ENCODE data around the gene CEBPB. TPM values are rescaled to one million over a fixed set of nuclear protein-coding genes. Genes with fewer than 3 reads are reported as not detected.

The CEBPB gene
- total and polyA plus RNA-seq, 4 donors: 19.7 to 61.8 (median 29.2) TPM

DNA sequence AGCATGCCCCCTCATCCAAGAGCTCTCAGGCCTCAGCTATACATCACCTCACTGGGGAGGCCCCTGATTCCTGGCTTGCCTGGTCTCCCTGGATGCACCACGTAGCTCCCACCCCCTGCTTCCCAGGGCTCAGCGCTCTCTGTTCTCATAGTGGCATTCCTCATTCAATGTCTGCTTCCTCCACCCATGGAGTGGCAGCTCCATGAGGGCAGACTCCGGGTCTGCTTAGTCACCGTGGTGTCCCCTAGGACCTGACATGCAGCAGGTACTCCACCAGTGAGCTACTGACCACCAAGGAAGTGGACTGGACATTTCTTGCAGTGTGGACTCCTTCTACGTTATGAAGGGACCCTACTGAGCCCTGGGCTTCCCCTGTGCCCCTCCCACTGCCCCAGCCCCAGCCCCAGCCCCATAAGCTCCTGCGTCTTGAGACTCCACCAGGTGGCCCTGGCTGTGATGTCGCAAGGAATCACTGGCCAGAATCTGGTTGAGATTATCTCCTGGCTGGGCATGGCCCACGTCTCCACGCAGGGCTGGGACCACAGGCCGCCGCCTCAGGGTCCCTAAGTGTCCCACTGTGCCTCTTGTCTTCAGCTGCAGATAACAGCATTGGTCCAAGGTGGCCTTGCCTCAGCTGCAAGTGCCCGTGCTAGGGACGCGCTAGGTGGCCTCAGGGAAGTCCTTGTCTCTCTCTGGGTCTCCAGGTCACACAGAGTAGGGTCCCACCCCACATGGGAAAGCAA is 26.7 kb downstream of the CEBPB start:
- no peak overlapping the region for H3K9ac ChIP-seq (ENCODE audit: low read depth in 1 of 2, low read length in 2 of 2)
- no peak overlapping the region for H3K27ac ChIP-seq (ENCODE audit: low read depth in 1 of 2, low read length in 2 of 2)
- no peaks in the 10 kb centered on the region for H3K9me3 ChIP-seq (ENCODE audit: control insufficient read depth in 4 of 4, low read length in 3 of 4)
- H3K4me3 ChIP-seq (ENCODE audit: low read depth in 1 of 3, low read length in 3 of 3): no peak overlapping the region
- WGBS: 95% methylated on average over 14 of the region's 14 CpGs
- H3K27me3 ChIP-seq (ENCODE audit: control insufficient read depth in 4 of 4, insufficient read depth in 4 of 4, low read length in 3 of 4): no peaks in the 10 kb centered on the region
- peaks cover 0 to 5% (median 5%) of the 10 kb centered on the region in 4 donors for H3K4me1 ChIP-seq (ENCODE audit: control insufficient read depth in 4 of 4, insufficient read depth in 4 of 4, low read length in 3 of 4)
- no peaks in the 10 kb centered on the region for H3K36me3 ChIP-seq (ENCODE audit: control insufficient read depth in 4 of 4, insufficient read depth in 3 of 4, low read depth in 1 of 4, low read length in 3 of 4)
- no peak for TF ChIP-seq EGR1 (IDR thresholded peaks at IDR 0.05; ENCODE audit: low read depth in 2 of 2)
- TF ChIP-seq, protein P1, sequence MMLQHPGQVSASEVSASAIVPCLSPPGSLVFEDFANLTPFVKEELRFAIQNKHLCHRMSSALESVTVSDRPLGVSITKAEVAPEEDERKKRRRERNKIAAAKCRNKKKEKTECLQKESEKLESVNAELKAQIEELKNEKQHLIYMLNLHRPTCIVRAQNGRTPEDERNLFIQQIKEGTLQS (IDR thresholded peaks at IDR 0.05): no peak
- no peak for TF ChIP-seq FOXA2 (IDR thresholded peaks at IDR 0.05)
- TF ChIP-seq SP1 (IDR thresholded peaks at IDR 0.05): no peak
- TF ChIP-seq NR2F2 (IDR thresholded peaks at IDR 0.05): no peak
- TF ChIP-seq JUND (IDR thresholded peaks at IDR 0.05): no peak
- no peak for TF ChIP-seq TAF1 (conservative IDR thresholded peaks at IDR 0.05)
- TF ChIP-seq GABPA (IDR thresholded peaks at IDR 0.05 in 1 of 2, conservative IDR thresholded peaks at IDR 0.05 in 1 of 2): no peak
- no peak for TF ChIP-seq HNF4A (conservative IDR thresholded peaks at IDR 0.05)
- TF ChIP-seq, protein P2, sequence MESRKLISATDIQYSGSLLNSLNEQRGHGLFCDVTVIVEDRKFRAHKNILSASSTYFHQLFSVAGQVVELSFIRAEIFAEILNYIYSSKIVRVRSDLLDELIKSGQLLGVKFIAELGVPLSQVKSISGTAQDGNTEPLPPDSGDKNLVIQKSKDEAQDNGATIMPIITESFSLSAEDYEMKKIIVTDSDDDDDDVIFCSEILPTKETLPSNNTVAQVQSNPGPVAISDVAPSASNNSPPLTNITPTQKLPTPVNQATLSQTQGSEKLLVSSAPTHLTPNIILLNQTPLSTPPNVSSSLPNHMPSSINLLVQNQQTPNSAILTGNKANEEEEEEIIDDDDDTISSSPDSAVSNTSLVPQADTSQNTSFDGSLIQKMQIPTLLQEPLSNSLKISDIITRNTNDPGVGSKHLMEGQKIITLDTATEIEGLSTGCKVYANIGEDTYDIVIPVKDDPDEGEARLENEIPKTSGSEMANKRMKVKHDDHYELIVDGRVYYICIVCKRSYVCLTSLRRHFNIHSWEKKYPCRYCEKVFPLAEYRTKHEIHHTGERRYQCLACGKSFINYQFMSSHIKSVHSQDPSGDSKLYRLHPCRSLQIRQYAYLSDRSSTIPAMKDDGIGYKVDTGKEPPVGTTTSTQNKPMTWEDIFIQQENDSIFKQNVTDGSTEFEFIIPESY (IDR thresholded peaks at IDR 0.05): no peak
- no peak for TF ChIP-seq HNF4G (IDR thresholded peaks at IDR 0.05)
- TF ChIP-seq, protein P3, sequence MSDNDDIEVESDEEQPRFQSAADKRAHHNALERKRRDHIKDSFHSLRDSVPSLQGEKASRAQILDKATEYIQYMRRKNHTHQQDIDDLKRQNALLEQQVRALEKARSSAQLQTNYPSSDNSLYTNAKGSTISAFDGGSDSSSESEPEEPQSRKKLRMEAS (IDR thresholded peaks at IDR 0.05): no peak
- no peak for TF ChIP-seq RXRA (IDR thresholded peaks at IDR 0.05)
- TF ChIP-seq YY1 (IDR thresholded peaks at IDR 0.05): no peak
- no peak for TF ChIP-seq FOXA1 (IDR thresholded peaks at IDR 0.05)
- TF ChIP-seq, protein P4, sequence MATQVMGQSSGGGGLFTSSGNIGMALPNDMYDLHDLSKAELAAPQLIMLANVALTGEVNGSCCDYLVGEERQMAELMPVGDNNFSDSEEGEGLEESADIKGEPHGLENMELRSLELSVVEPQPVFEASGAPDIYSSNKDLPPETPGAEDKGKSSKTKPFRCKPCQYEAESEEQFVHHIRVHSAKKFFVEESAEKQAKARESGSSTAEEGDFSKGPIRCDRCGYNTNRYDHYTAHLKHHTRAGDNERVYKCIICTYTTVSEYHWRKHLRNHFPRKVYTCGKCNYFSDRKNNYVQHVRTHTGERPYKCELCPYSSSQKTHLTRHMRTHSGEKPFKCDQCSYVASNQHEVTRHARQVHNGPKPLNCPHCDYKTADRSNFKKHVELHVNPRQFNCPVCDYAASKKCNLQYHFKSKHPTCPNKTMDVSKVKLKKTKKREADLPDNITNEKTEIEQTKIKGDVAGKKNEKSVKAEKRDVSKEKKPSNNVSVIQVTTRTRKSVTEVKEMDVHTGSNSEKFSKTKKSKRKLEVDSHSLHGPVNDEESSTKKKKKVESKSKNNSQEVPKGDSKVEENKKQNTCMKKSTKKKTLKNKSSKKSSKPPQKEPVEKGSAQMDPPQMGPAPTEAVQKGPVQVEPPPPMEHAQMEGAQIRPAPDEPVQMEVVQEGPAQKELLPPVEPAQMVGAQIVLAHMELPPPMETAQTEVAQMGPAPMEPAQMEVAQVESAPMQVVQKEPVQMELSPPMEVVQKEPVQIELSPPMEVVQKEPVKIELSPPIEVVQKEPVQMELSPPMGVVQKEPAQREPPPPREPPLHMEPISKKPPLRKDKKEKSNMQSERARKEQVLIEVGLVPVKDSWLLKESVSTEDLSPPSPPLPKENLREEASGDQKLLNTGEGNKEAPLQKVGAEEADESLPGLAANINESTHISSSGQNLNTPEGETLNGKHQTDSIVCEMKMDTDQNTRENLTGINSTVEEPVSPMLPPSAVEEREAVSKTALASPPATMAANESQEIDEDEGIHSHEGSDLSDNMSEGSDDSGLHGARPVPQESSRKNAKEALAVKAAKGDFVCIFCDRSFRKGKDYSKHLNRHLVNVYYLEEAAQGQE (IDR thresholded peaks at IDR 0.05): no peak
- TF ChIP-seq, protein P5, sequence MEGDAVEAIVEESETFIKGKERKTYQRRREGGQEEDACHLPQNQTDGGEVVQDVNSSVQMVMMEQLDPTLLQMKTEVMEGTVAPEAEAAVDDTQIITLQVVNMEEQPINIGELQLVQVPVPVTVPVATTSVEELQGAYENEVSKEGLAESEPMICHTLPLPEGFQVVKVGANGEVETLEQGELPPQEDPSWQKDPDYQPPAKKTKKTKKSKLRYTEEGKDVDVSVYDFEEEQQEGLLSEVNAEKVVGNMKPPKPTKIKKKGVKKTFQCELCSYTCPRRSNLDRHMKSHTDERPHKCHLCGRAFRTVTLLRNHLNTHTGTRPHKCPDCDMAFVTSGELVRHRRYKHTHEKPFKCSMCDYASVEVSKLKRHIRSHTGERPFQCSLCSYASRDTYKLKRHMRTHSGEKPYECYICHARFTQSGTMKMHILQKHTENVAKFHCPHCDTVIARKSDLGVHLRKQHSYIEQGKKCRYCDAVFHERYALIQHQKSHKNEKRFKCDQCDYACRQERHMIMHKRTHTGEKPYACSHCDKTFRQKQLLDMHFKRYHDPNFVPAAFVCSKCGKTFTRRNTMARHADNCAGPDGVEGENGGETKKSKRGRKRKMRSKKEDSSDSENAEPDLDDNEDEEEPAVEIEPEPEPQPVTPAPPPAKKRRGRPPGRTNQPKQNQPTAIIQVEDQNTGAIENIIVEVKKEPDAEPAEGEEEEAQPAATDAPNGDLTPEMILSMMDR (IDR thresholded peaks at IDR 0.05; ENCODE audit: low read depth, low read length, missing input control): no peak
- no peak for TF ChIP-seq RAD21 (IDR thresholded peaks at IDR 0.05)
- DNase-seq (ENCODE audit: low spot score): no peak

All from liver (tissue), 9 donors.